Liver (tissue), 3 donors: ENCODE data around the gene KRTAP6-2.

Source experiments
- FOXA1 ChIP-seq: IDR thresholded peaks from 2 replicates; pipeline ENCODE4 v1.6.1; 2016; ENCODE audit warnings: antibody characterized with exemption
- GABPA ChIP-seq, 2 donors: IDR thresholded peaks in 1 of 2; conservative IDR thresholded peaks in 1 of 2; 2 replicates each; pipeline ENCODE4 v1.6.1; 2016; ENCODE audit warnings: antibody characterized with exemption in 2 of 2, mild to moderate bottlenecking in 1 of 2, moderate library complexity in 1 of 2
- RAD21 ChIP-seq, 2 donors: IDR thresholded peaks; 2 replicates each; pipeline ENCODE4 v1.6.1; 2016; ENCODE audit warnings: antibody characterized with exemption in 2 of 2, mild to moderate bottlenecking in 2 of 2
- RXRA ChIP-seq, 2 donors: IDR thresholded peaks; 2 replicates each; pipeline ENCODE4 v1.6.1; 2017 to 2018; ENCODE audit warnings: antibody characterized with exemption in 2 of 2, mild to moderate bottlenecking in 1 of 2
- TAF1 ChIP-seq: conservative IDR thresholded peaks from 2 replicates; pipeline ENCODE4 v1.6.1; 2016; ENCODE audit warnings: antibody characterized with exemption, mild to moderate bottlenecking
- YY1 ChIP-seq: IDR thresholded peaks from 2 replicates; pipeline ENCODE4 v1.6.1; 2016; ENCODE audit warnings: antibody characterized with exemption, mild to moderate bottlenecking
- TF ChIP-seq, protein P1 (sequence below): fragments of 150-350 bp; IDR thresholded peaks from 2 replicates; pipeline ENCODE4 v1.5.1; 2017; ENCODE audit warnings: improper control_type of control experiment, low read depth, low read length; ENCODE audit not compliant: missing input control
- TF ChIP-seq, protein P2 (sequence below): IDR thresholded peaks from 2 replicates; pipeline ENCODE4 v1.6.1; 2016; ENCODE audit warnings: antibody characterized with exemption
- donor health status: healthy.
- donor health status: healthy.

DNA sequence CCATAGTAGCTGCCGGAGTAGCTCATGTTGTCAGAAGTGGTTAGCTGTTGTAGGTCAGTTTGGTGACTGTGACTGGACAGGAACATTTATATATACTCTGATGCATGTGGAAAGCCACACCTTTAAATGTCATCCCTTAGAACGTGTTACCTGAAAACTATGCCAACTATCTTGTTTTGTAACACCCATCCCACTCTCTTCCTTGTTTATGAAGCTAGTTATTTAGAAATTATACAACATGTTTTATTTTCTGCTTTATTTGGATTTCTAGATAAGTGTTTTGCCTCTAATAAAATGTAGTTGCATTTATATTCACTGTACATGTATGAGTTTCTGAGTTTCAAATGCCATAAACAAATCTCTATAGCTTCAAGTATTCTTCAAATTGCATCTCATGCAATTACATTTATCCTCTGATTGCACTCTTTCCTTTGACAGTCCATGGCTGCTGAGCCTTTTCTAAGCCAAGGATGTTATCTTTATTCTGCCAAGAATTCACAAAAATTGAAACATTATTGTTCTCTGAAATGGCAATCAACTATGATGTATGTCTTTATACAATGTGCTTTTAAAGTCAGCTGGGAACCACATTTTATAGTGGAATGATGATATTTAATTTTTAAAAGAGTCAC lies 37.3 kb downstream of the KRTAP6-2 start, which contains the start of gene KRTAP19-7:
- TF ChIP-seq, protein P1, sequence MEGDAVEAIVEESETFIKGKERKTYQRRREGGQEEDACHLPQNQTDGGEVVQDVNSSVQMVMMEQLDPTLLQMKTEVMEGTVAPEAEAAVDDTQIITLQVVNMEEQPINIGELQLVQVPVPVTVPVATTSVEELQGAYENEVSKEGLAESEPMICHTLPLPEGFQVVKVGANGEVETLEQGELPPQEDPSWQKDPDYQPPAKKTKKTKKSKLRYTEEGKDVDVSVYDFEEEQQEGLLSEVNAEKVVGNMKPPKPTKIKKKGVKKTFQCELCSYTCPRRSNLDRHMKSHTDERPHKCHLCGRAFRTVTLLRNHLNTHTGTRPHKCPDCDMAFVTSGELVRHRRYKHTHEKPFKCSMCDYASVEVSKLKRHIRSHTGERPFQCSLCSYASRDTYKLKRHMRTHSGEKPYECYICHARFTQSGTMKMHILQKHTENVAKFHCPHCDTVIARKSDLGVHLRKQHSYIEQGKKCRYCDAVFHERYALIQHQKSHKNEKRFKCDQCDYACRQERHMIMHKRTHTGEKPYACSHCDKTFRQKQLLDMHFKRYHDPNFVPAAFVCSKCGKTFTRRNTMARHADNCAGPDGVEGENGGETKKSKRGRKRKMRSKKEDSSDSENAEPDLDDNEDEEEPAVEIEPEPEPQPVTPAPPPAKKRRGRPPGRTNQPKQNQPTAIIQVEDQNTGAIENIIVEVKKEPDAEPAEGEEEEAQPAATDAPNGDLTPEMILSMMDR, result no peak
- TF ChIP-seq YY1 (no peak), RAD21 (IDR thresholded peaks at IDR 0.05) (no peak), GABPA (IDR thresholded peaks at IDR 0.05 in 1 of 2, conservative IDR thresholded peaks at IDR 0.05 in 1 of 2) (no peak), TAF1 (no peak), RXRA (IDR thresholded peaks at IDR 0.05) (no peak), FOXA1 (no peak)
- TF ChIP-seq, protein P2, sequence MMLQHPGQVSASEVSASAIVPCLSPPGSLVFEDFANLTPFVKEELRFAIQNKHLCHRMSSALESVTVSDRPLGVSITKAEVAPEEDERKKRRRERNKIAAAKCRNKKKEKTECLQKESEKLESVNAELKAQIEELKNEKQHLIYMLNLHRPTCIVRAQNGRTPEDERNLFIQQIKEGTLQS, result no peak
